GM12878 (cell line): ENCODE measurements around the gene SDCCAG8. TPM values are rescaled to one million over a fixed set of nuclear protein-coding genes. Genes with fewer than 3 reads are reported as not detected.

ENCODE experiments used
- ATAC-seq: fragments of 200-7000 bp; cut with Tn5 transposase; 3 replicates; pipeline ENCODE4 v1.9.1; 2020; ENCODE audit warnings: mild to moderate bottlenecking, moderate library complexity
- BruUV-seq: library from RNA; stranded (reverse); fragments of 400-500 nt; replicated peaks from 2 replicates; lab custom pipeline; 2021; lab: Mats Ljungman, UMichigan
- CTCF ChIA-PET: fragments of 300-600 bp; sonication (Branson Sonifier 250); formaldehyde crosslinking; extraction: SDS; loops from one replicate; lab custom pipeline; 2021; ENCODE audit warnings: inconsistent platforms; lab: Yijun Ruan, JAX
- POLR2A ChIA-PET: fragments of 350-600 bp; formaldehyde crosslinking; extraction: SDS; loops from one replicate; lab custom pipeline; 2021; ENCODE audit warnings: inconsistent platforms; lab: Charles Lee
- RAD21 ChIA-PET: fragments of 300-600 bp; sonication (Branson Sonifier 250); formaldehyde crosslinking; loops from one replicate; lab custom pipeline; 2023; ENCODE audit warnings: antibody characterized with exemption; ENCODE audit not compliant: unreplicated experiment; lab: Charles Lee
- SMC1A ChIA-PET: fragments of 300-600 bp; sonication (Branson Sonifier 250); formaldehyde crosslinking; loops from one replicate; lab custom pipeline; 2023; ENCODE audit not compliant: unreplicated experiment, uncharacterized antibody; lab: Charles Lee
- DNase-seq: peaks from one replicate; pipeline ENCODE4 v3.0.0-alpha.2; 2011; ENCODE audit warnings: low read depth, low spot score
- FAIRE-seq: peaks from 3 replicates; lab custom pipeline; 2011; peaks lifted over from hg19 to GRCh38; lab: Jason Lieb, UNC
- H2AFZ ChIP-seq: 2 replicates; pipeline ENCODE4 v1.6.0; 2011; ENCODE audit warnings: low read depth, low read length, control low read depth; ENCODE audit not compliant: control insufficient read depth
- H3K27ac ChIP-seq: 2 replicates; pipeline ENCODE4 v1.5.1; 2011; ENCODE audit warnings: control low read depth; ENCODE audit not compliant: control insufficient read depth, insufficient read depth
- H3K27me3 ChIP-seq, 2 experiments: replicated peaks in 1 of 2; 2 replicates each; pipeline versions ENCODE4 v1.6.0 to v1.6.1; 2011; ENCODE audit warnings: low read length in 1 of 2; ENCODE audit not compliant: control insufficient read depth in 2 of 2, insufficient read depth in 2 of 2
- H3K36me3 ChIP-seq, 2 experiments: 2 replicates each; pipeline ENCODE4 v1.5.1; 2011; ENCODE audit warnings: low read length in 1 of 2; ENCODE audit not compliant: control insufficient read depth in 2 of 2, insufficient read depth in 2 of 2
- H3K4me1 ChIP-seq: 2 replicates; pipeline ENCODE4 v1.6.1; 2011; ENCODE audit warnings: mild to moderate bottlenecking, low read length, moderate library complexity, mixed read lengths; ENCODE audit not compliant: control insufficient read depth, insufficient read depth
- H3K4me2 ChIP-seq: 2 replicates; pipeline ENCODE4 v1.6.0; 2011; ENCODE audit warnings: control low read depth; ENCODE audit not compliant: control insufficient read depth, insufficient read depth
- H3K4me3 ChIP-seq: fragments of 200-600 bp; sonication (generic); 2 replicates; pipeline ENCODE4 v1.5.1; 2016
- H3K79me2 ChIP-seq: 2 replicates; pipeline ENCODE4 v1.6.0; 2011; ENCODE audit warnings: low read length; ENCODE audit not compliant: control insufficient read depth, insufficient read depth
- H3K9ac ChIP-seq: 2 replicates; pipeline ENCODE4 v1.8.0; 2011; ENCODE audit warnings: low read length, control low read depth, mixed read lengths; ENCODE audit not compliant: control insufficient read depth, insufficient read depth
- H3K9me3 ChIP-seq: replicated peaks from 3 replicates; pipeline ENCODE4 v1.5.1; 2011; ENCODE audit warnings: mild to moderate bottlenecking, low read length; ENCODE audit not compliant: control insufficient read depth, insufficient read depth
- H4K20me1 ChIP-seq: 2 replicates; pipeline ENCODE4 v1.6.0; 2011; ENCODE audit not compliant: control insufficient read depth, insufficient read depth
- CHD1 ChIP-seq: IDR thresholded peaks from 2 replicates; pipeline ENCODE4 v1.6.1; 2012; ENCODE audit warnings: low read depth, low read length, improper control_type of control experiment
- EZH2 ChIP-seq: IDR thresholded peaks from 2 replicates; pipeline ENCODE4 v1.6.1; 2012; ENCODE audit warnings: low read depth, mild to moderate bottlenecking, control low read depth, inconsistent platforms, low read length, borderline replicate concordance; ENCODE audit not compliant: control insufficient read depth
- FOS ChIP-seq: IDR thresholded peaks from 3 replicates; pipeline ENCODE4 v1.6.1; 2011; ENCODE audit warnings: borderline replicate concordance; ENCODE audit not compliant: insufficient read length; ENCODE audit errors: extremely low read depth
- FOXK2 ChIP-seq: fragments of 450-650 bp; IDR thresholded peaks from 2 replicates; pipeline ENCODE4 v1.6.1; 2017; ENCODE audit warnings: mild to moderate bottlenecking, moderate library complexity
- GABPA ChIP-seq: IDR thresholded peaks from 2 replicates; pipeline ENCODE4 v1.6.1; 2014; ENCODE audit warnings: antibody characterized with exemption, low read depth, mild to moderate bottlenecking, inconsistent platforms
- MEF2B ChIP-seq: fragments of 450-650 bp; IDR thresholded peaks from 2 replicates; pipeline ENCODE4 v1.6.1; 2018; ENCODE audit warnings: mild to moderate bottlenecking, moderate library complexity; ENCODE audit not compliant: partially characterized antibody, poor library complexity, severe bottlenecking
- NFXL1 ChIP-seq: fragments of 450-650 bp; IDR thresholded peaks from 2 replicates; pipeline ENCODE4 v1.6.1; 2017; ENCODE audit warnings: antibody characterized with exemption, mild to moderate bottlenecking, borderline replicate concordance
- POLR2AphosphoS2 ChIP-seq: IDR thresholded peaks from 2 replicates; pipeline ENCODE4 v1.6.1; 2011; ENCODE audit warnings: low read depth, mild to moderate bottlenecking, low read length, improper control_type of control experiment, moderate library complexity
- RB1 ChIP-seq: fragments of 450-650 bp; formaldehyde crosslinking; IDR thresholded peaks from 2 replicates; pipeline ENCODE4 v1.6.1; 2017; ENCODE audit warnings: mild to moderate bottlenecking, borderline replicate concordance
- RBBP5 ChIP-seq: fragments of 200-600 bp; sonication (generic); conservative IDR thresholded peaks from 2 replicates; pipeline ENCODE4 v1.6.1; 2016
- RCOR1 ChIP-seq: conservative IDR thresholded peaks from 2 replicates; pipeline ENCODE4 v1.6.1; 2012; ENCODE audit warnings: low read depth, low read length, improper control_type of control experiment
- RFX5 ChIP-seq: IDR thresholded peaks from 2 replicates; pipeline ENCODE4 v1.6.1; 2011; ENCODE audit warnings: low read depth, low read length, improper control_type of control experiment
- SMARCA5 ChIP-seq: fragments of 450-650 bp; IDR thresholded peaks from 2 replicates; pipeline ENCODE4 v1.6.1; 2017; ENCODE audit warnings: mild to moderate bottlenecking
- SPI1 ChIP-seq: IDR thresholded peaks from 2 replicates; pipeline ENCODE4 v1.6.1; 2011; ENCODE audit warnings: low read depth, mild to moderate bottlenecking, low read length, moderate library complexity, borderline replicate concordance; ENCODE audit not compliant: insufficient read depth
- TAF1 ChIP-seq: IDR thresholded peaks from 2 replicates; pipeline ENCODE4 v1.6.1; 2011; ENCODE audit warnings: mild to moderate bottlenecking, low read depth, low read length, borderline replicate concordance
- TCF12 ChIP-seq: IDR thresholded peaks from 2 replicates; pipeline ENCODE4 v1.6.1; 2011; ENCODE audit warnings: low read depth, mild to moderate bottlenecking, low read length
- YY1 ChIP-seq: IDR thresholded peaks from 2 replicates; pipeline ENCODE4 v1.6.1; 2011; ENCODE audit warnings: low read depth, mild to moderate bottlenecking, low read length
- ZNF274 ChIP-seq: IDR thresholded peaks from one replicate; pipeline ENCODE4 v1.8.0; 2011; ENCODE audit not compliant: insufficient read length, insufficient read depth
- WGBS: methylation state at CpG from one replicate; pipeline ENCODE4 v1.1.6; 2016; ENCODE audit warnings: low lambda C conversion rate; ENCODE audit not compliant: insufficient replicate concordance, insufficient coverage; ENCODE audit errors: missing lambda C conversion rate; 5-methylcytosine and 5-hydroxymethylcytosine counted together
- in situ Hi-C: fragments of 300-500 bp; cut with MboI; formaldehyde crosslinking; loops from 9 replicates; pipeline ENCODE4 v1.14.3; 2018; ENCODE audit warnings: mixed read lengths
- intact Hi-C: fragments of 100-400 bp; cut with micrococcal nuclease; formaldehyde crosslinking; loops from one replicate; pipeline ENCODE4 v1.14.2; 2022; ENCODE audit not compliant: unreplicated experiment
- polyA plus RNA-seq, 11 experiments: library from polyadenylated mRNA; depleted of rRNA in 4 of 11; unstranded in 6 of 11; stranded (reverse) in 5 of 11; fragments of >200 nt; fragmentation: Nextera tagmentation in 4 of 11; fragmentation: Illumina TruSeq in 1 of 11; extraction: Ambion mirVana in 4 of 11; extraction: Trizol in 1 of 11; gene quantifications; 1 replicate in 1 of 11; 2 replicates in 10 of 11; pipeline versions ENCODE4 v1.2.1 to v1.2.3, GENCODE V29; 2011 to 2016; ENCODE audit warnings: inconsistent platforms in 2 of 11, missing spikeins in 2 of 11, low read depth in 1 of 11
- total RNA-seq, 4 experiments: library from RNA; depleted of rRNA in 3 of 4; stranded (reverse); fragments of >200 nt in 3 of 4; fragmentation: Illumina TruSeq in 1 of 4; extraction: Trizol in 1 of 4; gene quantifications; 2 replicates each; pipeline versions ENCODE4 v1.2.1 to v1.2.3, GENCODE V29; 2013 to 2021
- TF ChIP-seq, protein P1 (sequence below): fragments of 450-650 bp; formaldehyde crosslinking; IDR thresholded peaks from 2 replicates; pipeline ENCODE4 v1.4.0; 2022; ENCODE audit warnings: mild to moderate bottlenecking, moderate library complexity
- TF ChIP-seq, protein P2 (sequence below): IDR thresholded peaks from 2 replicates; pipeline ENCODE4 v1.6.1; 2011; ENCODE audit warnings: low read depth, mild to moderate bottlenecking, low read length, moderate library complexity, borderline replicate concordance; ENCODE audit errors: extremely low read depth

Gene SDCCAG8
- total and polyA plus RNA-seq, 10 of the 15 experiments (the other 5 are each of a cell fraction or from before 2014, with no cell fraction given), result 15.0 to 25.6 (median 20.6) TPM

DNA sequence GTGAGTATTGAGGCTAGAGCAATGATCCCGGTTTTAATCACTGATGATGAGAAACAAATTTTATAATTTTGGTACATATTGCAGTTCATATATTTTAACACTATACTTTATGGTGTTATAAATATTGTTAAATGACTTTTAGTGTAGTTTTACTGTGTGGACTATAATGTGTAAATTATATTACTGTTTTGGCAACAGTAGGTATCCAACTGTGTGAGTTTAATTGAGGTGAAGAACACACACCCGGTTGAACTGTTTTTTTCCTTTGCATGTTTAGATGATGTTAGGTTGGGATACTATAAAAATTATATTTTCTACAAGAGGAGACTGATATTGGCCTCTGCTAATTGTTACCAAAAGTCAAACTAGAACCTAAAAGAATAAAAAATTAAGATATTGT lies 166.5 kb downstream of the SDCCAG8 start:
- in situ Hi-C loops (no loop called here), intact Hi-C loops (no loop called here)
- Histone ChIP-seq H3K4me2 (no peak overlapping the region), H3K9ac (no peak overlapping the region), H3K9me3 (no peaks in the 10 kb centered on the region), H3K36me3 (no peaks in the 10 kb centered on the region; a peak in 1 of 4 replicates), H2AFZ (no peak overlapping the region), H4K20me1 (no peaks in the 10 kb centered on the region), H3K4me3 (no peak overlapping the region), H3K4me1 (peaks cover 13% of the 10 kb centered on the region)
- ChIA-PET CTCF (interaction anchor here (1.2 kb wide), 1 partner anchor 8 kb away, joined by 3 read pairs; no protein-coding TSS in a partner anchor), RAD21 (no interaction called here), POLR2A (no interaction called here)
- FAIRE-seq, result no peak
- DNase-seq, result no peak
- 97% methylated on average over 2 of the region's 2 CpGs for WGBS
- TF ChIP-seq TAF1, result no peak
- TF ChIP-seq TCF12, result no peak
- no peak for TF ChIP-seq YY1
- TF ChIP-seq GABPA, result no peak
- TF ChIP-seq CHD1, result no peak
- no peak for TF ChIP-seq FOXK2
- no peak for TF ChIP-seq RFX5
- no peak for TF ChIP-seq RBBP5
- TF ChIP-seq NFXL1, result no peak
- TF ChIP-seq FOS, result no peak
- no peak for TF ChIP-seq EZH2
- TF ChIP-seq SPI1, result no peak
- no peak for TF ChIP-seq POLR2AphosphoS2
- no peak for TF ChIP-seq ZNF274
- no peak for TF ChIP-seq RB1
- TF ChIP-seq, protein P1, sequence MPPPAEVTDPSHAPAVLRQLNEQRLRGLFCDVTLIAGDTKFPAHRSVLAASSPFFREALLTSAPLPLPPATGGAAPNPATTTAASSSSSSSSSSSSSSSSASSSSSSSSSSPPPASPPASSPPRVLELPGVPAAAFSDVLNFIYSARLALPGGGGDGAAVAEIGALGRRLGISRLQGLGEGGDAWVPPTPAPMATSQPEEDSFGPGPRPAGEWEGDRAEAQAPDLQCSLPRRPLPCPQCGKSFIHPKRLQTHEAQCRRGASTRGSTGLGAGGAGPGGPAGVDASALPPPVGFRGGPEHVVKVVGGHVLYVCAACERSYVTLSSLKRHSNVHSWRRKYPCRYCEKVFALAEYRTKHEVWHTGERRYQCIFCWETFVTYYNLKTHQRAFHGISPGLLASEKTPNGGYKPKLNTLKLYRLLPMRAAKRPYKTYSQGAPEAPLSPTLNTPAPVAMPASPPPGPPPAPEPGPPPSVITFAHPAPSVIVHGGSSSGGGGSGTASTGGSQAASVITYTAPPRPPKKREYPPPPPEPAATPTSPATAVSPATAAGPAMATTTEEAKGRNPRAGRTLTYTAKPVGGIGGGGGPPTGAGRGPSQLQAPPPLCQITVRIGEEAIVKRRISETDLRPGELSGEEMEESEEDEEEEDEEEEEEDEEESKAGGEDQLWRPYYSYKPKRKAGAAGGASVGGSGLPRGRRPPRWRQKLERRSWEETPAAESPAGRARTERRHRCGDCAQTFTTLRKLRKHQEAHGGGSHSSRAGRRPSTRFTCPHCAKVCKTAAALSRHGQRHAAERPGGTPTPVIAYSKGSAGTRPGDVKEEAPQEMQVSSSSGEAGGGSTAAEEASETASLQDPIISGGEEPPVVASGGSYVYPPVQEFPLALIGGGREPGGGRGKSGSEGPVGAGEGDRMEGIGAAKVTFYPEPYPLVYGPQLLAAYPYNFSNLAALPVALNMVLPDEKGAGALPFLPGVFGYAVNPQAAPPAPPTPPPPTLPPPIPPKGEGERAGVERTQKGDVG (CRISPR knock-in tag), result no peak
- no peak for TF ChIP-seq RCOR1
- no peak for TF ChIP-seq MEF2B
- no peak for TF ChIP-seq SMARCA5
- TF ChIP-seq, protein P2, sequence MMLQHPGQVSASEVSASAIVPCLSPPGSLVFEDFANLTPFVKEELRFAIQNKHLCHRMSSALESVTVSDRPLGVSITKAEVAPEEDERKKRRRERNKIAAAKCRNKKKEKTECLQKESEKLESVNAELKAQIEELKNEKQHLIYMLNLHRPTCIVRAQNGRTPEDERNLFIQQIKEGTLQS, result no peak
- TF ChIP-seq, all 136 proteins: peak for 0
- BruUV-seq, result no TSS peak
- H3K27ac ChIP-seq, result no peak overlapping the region; the same call in 1 of the 2 replicates
- no peaks in the 10 kb centered on the region for H3K79me2 ChIP-seq
- ATAC-seq, result no peak
- H3K27me3 ChIP-seq, result no peaks in the 10 kb centered on the region
- SMC1A ChIA-PET, result no interaction called here
